GM12878 (cell line): Measurements from ENCODE around the gene CD55.

ENCODE experiments used
- CBFB ChIP-seq: IDR thresholded peaks from 2 replicates; pipeline ENCODE4 v1.6.1; 2016; ENCODE audit warnings: antibody characterized with exemption, low read depth
- NRF1 ChIP-seq: conservative IDR thresholded peaks from 2 replicates; pipeline ENCODE4 v1.6.1; 2011; ENCODE audit warnings: mild to moderate bottlenecking, low read depth, low read length, improper control_type of control experiment
- RAD21 ChIP-seq: IDR thresholded peaks from 2 replicates; pipeline ENCODE4 v1.6.1; 2011; ENCODE audit warnings: mild to moderate bottlenecking, low read depth, low read length, moderate library complexity; ENCODE audit not compliant: insufficient read depth
- TF ChIP-seq, protein P1 (sequence below): IDR thresholded peaks from 2 replicates; pipeline ENCODE4 v1.6.1; 2012; ENCODE audit warnings: mild to moderate bottlenecking, low read depth, low read length

DNA sequence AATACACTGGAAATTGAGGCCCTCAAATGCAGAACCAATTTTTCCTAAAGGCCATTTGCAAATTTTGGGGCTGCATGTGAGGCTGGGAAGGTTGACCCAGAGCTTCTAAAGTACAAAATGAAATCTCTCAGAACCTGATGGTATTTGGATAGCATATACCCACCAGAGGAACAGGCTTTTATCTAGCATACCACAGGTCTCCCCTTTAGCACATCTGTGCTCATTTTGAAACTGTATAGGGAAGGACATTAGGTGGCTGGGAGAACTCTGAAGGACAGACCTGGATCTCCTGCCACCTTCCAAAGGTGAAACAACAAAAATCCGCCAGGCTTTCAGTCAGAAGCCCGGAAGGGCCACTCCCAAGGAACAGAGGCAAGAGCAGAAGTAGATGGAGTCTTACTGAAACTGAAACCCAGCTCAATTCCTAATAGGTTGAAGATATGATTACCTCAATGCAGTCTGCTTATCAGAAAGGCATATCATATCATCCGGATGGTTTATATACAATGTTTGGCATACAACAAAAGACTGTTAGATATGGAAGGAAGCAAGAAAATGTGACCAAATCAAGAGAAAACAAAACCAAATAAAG, 11.6 kb downstream of the CD55 start:
- TF ChIP-seq NRF1 (no peak), RAD21 (no peak), CBFB (no peak)
- TF ChIP-seq, protein P1, sequence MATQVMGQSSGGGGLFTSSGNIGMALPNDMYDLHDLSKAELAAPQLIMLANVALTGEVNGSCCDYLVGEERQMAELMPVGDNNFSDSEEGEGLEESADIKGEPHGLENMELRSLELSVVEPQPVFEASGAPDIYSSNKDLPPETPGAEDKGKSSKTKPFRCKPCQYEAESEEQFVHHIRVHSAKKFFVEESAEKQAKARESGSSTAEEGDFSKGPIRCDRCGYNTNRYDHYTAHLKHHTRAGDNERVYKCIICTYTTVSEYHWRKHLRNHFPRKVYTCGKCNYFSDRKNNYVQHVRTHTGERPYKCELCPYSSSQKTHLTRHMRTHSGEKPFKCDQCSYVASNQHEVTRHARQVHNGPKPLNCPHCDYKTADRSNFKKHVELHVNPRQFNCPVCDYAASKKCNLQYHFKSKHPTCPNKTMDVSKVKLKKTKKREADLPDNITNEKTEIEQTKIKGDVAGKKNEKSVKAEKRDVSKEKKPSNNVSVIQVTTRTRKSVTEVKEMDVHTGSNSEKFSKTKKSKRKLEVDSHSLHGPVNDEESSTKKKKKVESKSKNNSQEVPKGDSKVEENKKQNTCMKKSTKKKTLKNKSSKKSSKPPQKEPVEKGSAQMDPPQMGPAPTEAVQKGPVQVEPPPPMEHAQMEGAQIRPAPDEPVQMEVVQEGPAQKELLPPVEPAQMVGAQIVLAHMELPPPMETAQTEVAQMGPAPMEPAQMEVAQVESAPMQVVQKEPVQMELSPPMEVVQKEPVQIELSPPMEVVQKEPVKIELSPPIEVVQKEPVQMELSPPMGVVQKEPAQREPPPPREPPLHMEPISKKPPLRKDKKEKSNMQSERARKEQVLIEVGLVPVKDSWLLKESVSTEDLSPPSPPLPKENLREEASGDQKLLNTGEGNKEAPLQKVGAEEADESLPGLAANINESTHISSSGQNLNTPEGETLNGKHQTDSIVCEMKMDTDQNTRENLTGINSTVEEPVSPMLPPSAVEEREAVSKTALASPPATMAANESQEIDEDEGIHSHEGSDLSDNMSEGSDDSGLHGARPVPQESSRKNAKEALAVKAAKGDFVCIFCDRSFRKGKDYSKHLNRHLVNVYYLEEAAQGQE = no peak
